IPS-11a (cell line): ENCODE results near the gene BCR.

Experiments used
- H3K4me3 ChIP-seq: one replicate; pipeline ENCODE4 v1.5.1; 2013; ENCODE audit warnings: low read depth, low read length, control low read depth

Gene BCR

GRCh38 chr22:23272834-23273233 lies 92.5 kb downstream of the BCR start:
- no peak overlapping the region for H3K4me3 ChIP-seq

GRCh38 chr22:23273445-23274145 lies 93.3 kb downstream of the BCR start:
- H3K4me3 ChIP-seq, result no peak overlapping the region

- H3K4me3 ChIP-seq, result no peak overlapping the region
These were observed 93.8 kb downstream of the BCR start for GRCh38 chr22:23274146-23274526.

- H3K4me3 ChIP-seq, result no peak overlapping the region
These were observed 94.8 kb downstream of the BCR start for GRCh38 chr22:23274891-23275694.

- no peak overlapping the region for H3K4me3 ChIP-seq
These were observed 95.4 kb downstream of the BCR start for GRCh38 chr22:23275751-23276150.

- H3K4me3 ChIP-seq, result no peak overlapping the region
These were observed 96.6 kb downstream of the BCR start for GRCh38 chr22:23276656-23277582.

GRCh38 chr22:23277583-23278295 lies 97.4 kb downstream of the BCR start:
- H3K4me3 ChIP-seq, result no peak overlapping the region

- no peak overlapping the region for H3K4me3 ChIP-seq
These were observed 98.8 kb downstream of the BCR start for GRCh38 chr22:23278883-23279675.

GRCh38 chr22:23279781-23280180 lies 99.5 kb downstream of the BCR start:
- no peak overlapping the region for H3K4me3 ChIP-seq

- no peak overlapping the region for H3K4me3 ChIP-seq
These were observed 100.2 kb downstream of the BCR start for GRCh38 chr22:23280356-23281052.

- H3K4me3 ChIP-seq, result no peak overlapping the region
These were observed 100.7 kb downstream of the BCR start for GRCh38 chr22:23281053-23281405.

- no peak overlapping the region for H3K4me3 ChIP-seq
These were observed 101.2 kb downstream of the BCR start for GRCh38 chr22:23281406-23282088.

- no peak overlapping the region for H3K4me3 ChIP-seq
These were observed 101.8 kb downstream of the BCR start for GRCh38 chr22:23282089-23282501.

- H3K4me3 ChIP-seq, result no peak overlapping the region
These were observed 102.2 kb downstream of the BCR start for GRCh38 chr22:23282516-23282915.

- H3K4me3 ChIP-seq, result no peak overlapping the region
These were observed 102.7 kb downstream of the BCR start for GRCh38 chr22:23282986-23283385.

GRCh38 chr22:23283591-23284503 lies 103.5 kb downstream of the BCR start:
- no peak overlapping the region for H3K4me3 ChIP-seq

GRCh38 chr22:23284504-23285033 lies 104.3 kb downstream of the BCR start:
- H3K4me3 ChIP-seq, result no peak overlapping the region

- H3K4me3 ChIP-seq, result no peak overlapping the region
These were observed 104.9 kb downstream of the BCR start for GRCh38 chr22:23285236-23285635.
